Measurements from ENCODE around the gene MYH9.

MYH9 gene

GRCh38 chr22:36298601-36299000, 89.2 kb downstream of the MYH9 start:
- H3K9me3 ChIP-seq (ENCODE audit: control insufficient read depth, insufficient read depth, low read length): no peaks in the 10 kb centered on the region
- 0 out of 2 replicates have a peak, but pooled peaks cover 3% of the 10 kb centered on the region for H4K20me1 ChIP-seq (ENCODE audit: control insufficient read depth, insufficient read depth, low read depth, low read length)
- no peaks in the 10 kb centered on the region for H3K27me3 ChIP-seq (ENCODE audit: control insufficient read depth, low read length)
- no peak overlapping the region for H3K4me3 ChIP-seq (ENCODE audit: low read length)
- H3K4me1 ChIP-seq (ENCODE audit: control insufficient read depth, low read length): peaks cover 4% of the 10 kb centered on the region; the same call in 1 of the 2 replicates
- TF ChIP-seq EZH2phosphoT487 (IDR thresholded peaks at IDR 0.05; ENCODE audit: borderline replicate concordance, low read length) (no peak), CTCF (IDR thresholded peaks at IDR 0.05; ENCODE audit: low read depth, low read length, poor library complexity, severe bottlenecking) (no peak)
- H3K79me2 ChIP-seq (ENCODE audit: control insufficient read depth, low read length): no peaks in the 10 kb centered on the region
- H3K36me3 ChIP-seq (ENCODE audit: control insufficient read depth, low read length): peaks cover 96% of the 10 kb centered on the region
- peaks cover 11% of the 10 kb centered on the region for H3F3A ChIP-seq (ENCODE audit: control insufficient read depth, insufficient read depth)
- H3K9me2 ChIP-seq (replicated peaks; ENCODE audit: control insufficient read depth, low read length): no peaks in the 10 kb centered on the region
- no peak overlapping the region for H3K4me2 ChIP-seq (ENCODE audit: low read length)
- no peak overlapping the region for H3K27ac ChIP-seq (ENCODE audit: low read depth, low read length)

GRCh38 chr22:36298118-36298517, 89.6 kb downstream of the MYH9 start:
- H3K4me3 ChIP-seq (ENCODE audit: low read length): no peak overlapping the region
- no peak overlapping the region for H3K4me2 ChIP-seq (ENCODE audit: low read length)
- no peaks in the 10 kb centered on the region for H3K9me2 ChIP-seq (replicated peaks; ENCODE audit: control insufficient read depth, low read length)
- TF ChIP-seq CTCF (IDR thresholded peaks at IDR 0.05; ENCODE audit: low read depth, low read length, poor library complexity, severe bottlenecking) (no peak), EZH2phosphoT487 (IDR thresholded peaks at IDR 0.05; ENCODE audit: borderline replicate concordance, low read length) (no peak)
- no peaks in the 10 kb centered on the region for H3K9me3 ChIP-seq (ENCODE audit: control insufficient read depth, insufficient read depth, low read length)
- H3K27ac ChIP-seq (ENCODE audit: low read depth, low read length): no peak overlapping the region
- 0 out of 2 replicates have a peak, but pooled peaks cover 3% of the 10 kb centered on the region for H4K20me1 ChIP-seq (ENCODE audit: control insufficient read depth, insufficient read depth, low read depth, low read length)
- no peaks in the 10 kb centered on the region for H3K27me3 ChIP-seq (ENCODE audit: control insufficient read depth, low read length)
- no peaks in the 10 kb centered on the region for H3K79me2 ChIP-seq (ENCODE audit: control insufficient read depth, low read length)
- peaks cover 98% of the 10 kb centered on the region for H3K36me3 ChIP-seq (ENCODE audit: control insufficient read depth, low read length)
- H3K4me1 ChIP-seq (ENCODE audit: control insufficient read depth, low read length): peaks cover 4% of the 10 kb centered on the region; the same call in 1 of the 2 replicates
- H3F3A ChIP-seq (ENCODE audit: control insufficient read depth, insufficient read depth): peaks cover 11% of the 10 kb centered on the region

GRCh38 chr22:36297568-36297967, 90.2 kb downstream of the MYH9 start:
- H3K9me3 ChIP-seq (ENCODE audit: control insufficient read depth, insufficient read depth, low read length): no peaks in the 10 kb centered on the region
- no peaks in the 10 kb centered on the region for H3K79me2 ChIP-seq (ENCODE audit: control insufficient read depth, low read length)
- no peak overlapping the region for H3K27ac ChIP-seq (ENCODE audit: low read depth, low read length)
- no peak overlapping the region for H3K4me3 ChIP-seq (ENCODE audit: low read length)
- H3K4me2 ChIP-seq (ENCODE audit: low read length): no peak overlapping the region
- H3K36me3 ChIP-seq (ENCODE audit: control insufficient read depth, low read length): peaks cover 98% of the 10 kb centered on the region
- H3K9me2 ChIP-seq (replicated peaks; ENCODE audit: control insufficient read depth, low read length): no peaks in the 10 kb centered on the region
- H3F3A ChIP-seq (ENCODE audit: control insufficient read depth, insufficient read depth): peaks cover 9% of the 10 kb centered on the region
- 0 out of 2 replicates have a peak, but pooled peaks cover 3% of the 10 kb centered on the region for H4K20me1 ChIP-seq (ENCODE audit: control insufficient read depth, insufficient read depth, low read depth, low read length)
- H3K27me3 ChIP-seq (ENCODE audit: control insufficient read depth, low read length): no peaks in the 10 kb centered on the region
- H3K4me1 ChIP-seq (ENCODE audit: control insufficient read depth, low read length): peaks cover 4% of the 10 kb centered on the region; the same call in 1 of the 2 replicates
- TF ChIP-seq CTCF (IDR thresholded peaks at IDR 0.05; ENCODE audit: low read depth, low read length, poor library complexity, severe bottlenecking) (no peak), EZH2phosphoT487 (IDR thresholded peaks at IDR 0.05; ENCODE audit: borderline replicate concordance, low read length) (no peak)

All from DOHH2 (cell line).